CD1c-positive myeloid dendritic cell (primary cell): Measurements from ENCODE around the gene MAP1B.
"Not testable (repeated sequence)": the region's sequence is repeated elsewhere in the genome, so short reads cannot be mapped to it uniquely, and the experiment has no call there.

ENCODE experiments used
- DNase-seq: peaks from one replicate; pipeline ENCODE4 v3.0.0-alpha.2; 2016; ENCODE audit errors: extremely low spot score

The MAP1B gene

DNA sequence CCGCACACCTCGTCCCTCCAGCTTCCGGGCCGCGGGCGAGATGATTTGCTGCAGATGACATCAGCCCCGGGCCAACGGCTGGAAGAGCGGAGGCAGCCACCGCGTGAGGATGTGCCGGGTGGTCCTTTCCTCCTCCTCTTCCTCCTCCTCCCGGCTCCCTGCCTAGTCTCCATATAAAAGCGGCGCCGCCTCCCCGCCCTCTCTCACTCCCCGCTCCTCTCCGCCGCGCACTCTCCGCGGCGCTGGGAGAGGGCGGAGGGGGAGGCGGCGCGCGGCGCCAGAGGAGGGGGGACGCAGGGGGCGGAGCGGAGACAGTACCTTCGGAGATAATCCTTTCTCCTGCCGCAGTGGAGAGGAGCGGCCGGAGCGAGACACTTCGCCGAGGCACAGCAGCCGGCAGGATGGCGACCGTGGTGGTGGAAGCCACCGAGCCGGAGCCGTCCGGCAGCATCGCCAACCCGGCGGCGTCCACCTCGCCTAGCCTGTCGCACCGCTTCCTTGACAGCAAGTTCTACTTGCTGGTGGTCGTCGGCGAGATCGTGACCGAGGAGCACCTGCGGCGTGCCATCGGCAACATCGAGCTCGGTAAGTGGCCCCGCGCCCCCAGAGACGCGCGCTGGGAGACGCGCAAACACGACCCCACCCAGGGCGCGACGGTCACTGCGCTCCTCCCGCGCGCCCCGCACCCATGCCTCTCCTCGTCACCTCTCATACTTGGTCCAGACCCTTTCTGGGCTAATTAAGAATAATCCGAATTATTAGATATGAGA lies at the start of gene MAP1B:
MAP1B (plus strand) TSS at position 345 of the 770 bp plus-strand sequence; CDS start at position 402, 57 bp downstream.
- DNase-seq: no peak

DNA sequence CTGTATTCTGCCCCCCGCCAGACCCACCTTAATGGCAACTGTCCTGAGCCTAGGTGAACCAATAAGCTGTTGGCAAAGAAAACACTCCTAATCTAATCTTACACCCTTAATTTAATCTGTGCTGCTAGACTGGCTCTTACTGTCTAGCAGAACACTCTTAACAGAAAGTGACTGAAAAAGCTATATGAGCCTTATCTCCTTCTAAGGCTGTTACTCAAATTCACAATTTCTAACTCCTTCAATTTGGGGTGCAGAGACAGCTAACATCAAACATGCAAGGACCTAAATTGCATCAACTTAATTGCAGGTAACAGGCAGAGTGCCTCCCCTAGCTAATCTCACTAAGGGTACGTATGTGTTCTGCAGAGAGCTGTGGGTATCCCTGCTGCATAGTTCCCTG lies 49.5 kb upstream of the MAP1B start:
- DNase-seq: no peak

GRCh38 chr5:72063219-72063819 lies 44.0 kb upstream of the MAP1B start:
- DNase-seq: no peak

- no peak for DNase-seq
Measured at GRCh38 chr5:72064801-72065570, 42.3 kb upstream of the MAP1B start.

DNA sequence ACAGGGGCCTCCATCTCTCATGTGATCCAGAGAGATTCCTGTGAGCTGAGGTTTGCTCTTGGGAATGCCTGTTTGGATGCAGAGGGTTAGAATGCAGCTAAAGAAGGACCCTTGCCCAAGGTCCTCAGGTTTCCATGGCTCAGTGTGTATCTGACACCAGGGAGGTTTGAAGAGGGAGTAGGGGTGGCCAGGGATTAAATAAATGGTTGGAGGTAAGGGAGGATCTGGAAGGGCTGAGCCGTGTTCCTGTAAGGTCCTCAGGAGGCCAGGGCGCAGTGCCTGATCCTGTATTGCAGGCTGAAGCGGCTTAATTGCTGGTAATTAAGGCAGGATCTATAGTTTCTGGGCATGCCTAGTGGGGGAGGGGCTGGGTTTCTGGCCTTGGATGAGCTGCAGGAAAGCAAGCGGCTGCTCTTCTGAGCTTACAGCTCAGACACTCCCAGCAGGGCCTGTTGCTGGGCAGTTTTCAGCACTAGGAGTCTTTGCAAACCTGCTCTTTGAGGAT lies 41.5 kb upstream of the MAP1B start:
- DNase-seq: no peak

DNA sequence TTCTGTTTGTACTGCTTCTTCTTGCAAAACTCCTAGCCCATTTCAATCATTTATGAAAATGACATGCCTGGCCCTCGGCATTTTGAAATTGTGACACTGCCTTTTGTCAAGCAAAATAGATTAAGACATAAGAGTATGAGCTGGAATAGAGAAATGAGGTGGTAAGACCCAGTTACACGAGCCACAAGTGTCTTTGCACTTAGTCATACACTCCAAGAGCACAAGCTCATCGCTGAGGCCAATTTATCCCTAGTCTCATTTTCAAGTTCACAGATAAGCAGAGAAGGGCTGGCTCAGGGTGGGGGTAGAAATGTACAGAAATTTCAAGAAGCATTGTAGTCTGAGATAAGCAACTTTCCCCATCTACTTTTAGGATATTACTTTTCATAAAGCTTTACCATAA lies 40.6 kb upstream of the MAP1B start:
- DNase-seq: no peak

DNA sequence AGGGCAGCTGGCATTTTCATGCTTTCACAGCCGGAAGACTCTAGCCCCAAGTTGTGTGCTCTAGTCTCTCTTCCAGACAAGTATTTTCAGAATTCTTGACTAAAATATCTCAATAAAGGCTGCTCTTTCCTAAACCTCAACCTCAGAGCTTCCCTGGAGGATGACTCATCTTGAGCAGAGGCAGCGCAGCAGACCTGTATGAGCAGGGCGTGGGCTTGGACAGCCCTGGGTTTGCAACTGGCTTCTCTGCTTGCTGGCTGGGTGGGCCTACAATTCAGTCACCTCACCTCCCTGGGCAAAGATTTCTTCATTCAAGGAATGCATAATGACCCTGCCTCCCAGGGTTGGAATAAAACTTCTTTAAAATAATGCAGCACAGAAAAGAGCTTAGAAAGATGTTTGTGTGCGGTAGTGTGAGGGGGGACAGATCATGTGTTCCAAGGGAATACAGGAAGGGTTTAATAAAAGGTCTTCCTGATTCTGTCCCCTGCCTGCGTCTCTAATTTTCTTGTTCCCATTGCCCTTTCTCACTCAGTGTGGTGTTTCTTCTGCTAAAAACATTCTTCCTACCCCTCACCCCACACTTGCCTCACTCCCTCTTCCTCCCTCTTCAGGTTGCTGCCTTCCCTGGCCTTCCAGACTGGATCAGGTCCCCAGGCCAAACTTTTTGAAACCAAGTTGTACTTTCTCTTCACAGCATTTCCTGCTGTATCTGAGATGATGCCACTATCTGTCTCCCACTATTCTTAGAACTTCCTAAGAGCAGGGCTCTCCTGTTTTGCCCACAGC lies 39.4 kb upstream of the MAP1B start:
- no peak for DNase-seq

GRCh38 chr5:72070529-72070928 lies 36.7 kb upstream of the MAP1B start:
- no peak for DNase-seq

DNA sequence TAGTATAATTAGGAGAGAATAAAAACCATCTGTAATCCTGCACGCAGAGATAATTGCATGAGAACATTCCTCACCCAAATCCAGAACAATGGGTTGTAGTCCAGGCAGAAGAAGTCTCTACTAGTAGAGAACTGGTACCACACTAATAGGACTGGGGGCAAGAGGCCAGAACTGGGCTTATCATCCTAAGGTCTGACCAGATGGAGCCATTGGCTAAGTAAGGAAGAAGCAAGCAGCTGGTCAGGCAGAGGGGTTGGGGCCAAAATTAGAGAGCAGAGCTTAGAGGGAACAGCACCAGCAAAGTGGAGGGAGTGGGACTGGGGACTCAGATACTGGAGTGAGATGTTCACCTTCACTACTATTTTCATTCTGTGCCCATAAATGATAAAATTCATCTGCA lies 35.4 kb upstream of the MAP1B start:
- DNase-seq: no peak

GRCh38 chr5:72074251-72074650 lies 33.0 kb upstream of the MAP1B start:
- DNase-seq: no peak

DNA sequence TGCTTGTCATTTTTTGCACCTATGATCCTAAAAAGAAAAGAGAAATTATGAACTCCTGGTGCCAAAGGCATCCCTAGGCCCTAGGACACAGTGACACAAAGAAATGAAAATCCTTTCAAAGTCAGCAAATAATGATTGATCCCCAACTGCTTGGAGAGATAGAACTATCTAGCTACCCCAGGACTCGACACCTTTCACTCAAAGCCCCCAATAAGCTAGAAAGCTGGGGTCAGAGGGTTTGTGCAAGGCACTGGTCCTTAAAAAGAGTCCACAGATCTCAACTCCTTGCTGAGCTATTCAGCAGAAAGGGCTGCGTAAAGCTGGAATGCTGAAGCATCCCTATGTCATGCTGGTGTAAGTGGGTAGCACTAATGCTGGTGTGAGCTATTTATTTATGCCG lies 31.8 kb upstream of the MAP1B start:
- no peak for DNase-seq

DNA sequence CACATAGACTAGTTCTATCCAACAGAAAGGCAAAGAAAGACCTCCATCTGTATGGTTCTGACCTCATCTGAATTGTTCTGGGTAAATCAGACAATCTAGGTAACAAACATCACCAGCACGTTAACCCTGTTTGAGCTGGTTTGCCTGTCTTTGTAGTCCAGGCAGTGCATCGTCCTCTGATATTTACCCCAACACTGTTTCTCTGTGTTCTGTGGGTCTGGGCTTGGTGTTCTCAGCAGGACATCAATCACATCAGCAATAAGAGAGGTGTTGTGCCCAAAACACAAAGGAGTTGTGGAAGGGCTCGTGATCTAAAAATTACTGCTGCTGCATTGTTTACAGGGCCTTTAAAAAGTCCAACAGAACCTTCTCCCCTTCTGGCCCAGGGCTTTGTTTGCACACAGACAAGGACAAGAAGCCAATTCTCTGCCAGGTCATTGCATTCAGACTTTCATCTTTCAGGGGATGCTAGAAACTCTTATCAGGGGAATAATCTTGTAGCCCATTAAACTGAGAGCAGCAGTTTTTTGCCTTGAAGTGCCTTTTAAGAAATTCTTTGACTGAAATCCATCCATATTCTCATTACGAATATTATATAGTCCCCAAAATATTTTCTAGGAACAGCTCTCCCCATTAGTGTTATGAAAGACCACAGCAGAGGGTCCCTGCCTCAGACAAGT lies 30.5 kb upstream of the MAP1B start:
- no peak for DNase-seq

DNA sequence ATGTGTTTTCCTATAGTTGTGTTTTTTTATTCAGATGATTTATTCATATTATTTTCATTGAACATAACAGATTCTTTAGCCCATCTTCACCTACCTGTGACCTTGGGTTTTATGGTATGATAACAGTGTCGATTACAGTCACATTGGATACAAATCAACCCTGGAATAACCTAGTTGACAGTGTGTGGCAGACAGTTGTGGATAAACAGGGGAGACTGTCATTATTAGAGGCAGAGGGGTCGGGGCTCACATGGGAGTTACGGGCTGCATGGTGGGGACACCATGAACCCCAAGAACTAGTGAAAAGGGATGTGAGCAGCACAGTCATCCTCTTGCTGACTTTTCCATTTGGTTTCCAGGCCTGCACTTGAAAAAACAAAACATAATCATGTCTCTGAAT lies 29.9 kb upstream of the MAP1B start:
- no peak for DNase-seq

- DNase-seq: no peak
Measured at GRCh38 chr5:72079288-72079687, 28.0 kb upstream of the MAP1B start.

DNA sequence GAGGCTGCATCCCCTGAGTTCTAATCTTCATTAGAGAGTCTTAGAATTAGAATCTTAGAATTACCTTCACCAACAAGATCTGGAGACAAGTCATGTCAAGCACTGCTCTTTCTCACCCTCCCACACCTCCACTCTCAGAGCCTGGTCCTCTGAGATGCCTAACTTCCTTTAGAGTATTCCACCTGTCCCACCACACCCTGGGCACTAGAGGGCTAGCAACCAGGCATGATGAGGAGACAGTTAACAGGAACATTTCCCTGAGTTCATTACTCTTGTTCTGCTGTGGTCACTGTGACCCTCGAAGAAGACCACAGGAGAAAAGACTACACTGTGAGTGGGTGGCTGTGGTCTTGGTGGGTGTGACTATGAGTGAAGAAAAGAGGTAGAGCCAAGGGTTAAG lies 25.2 kb upstream of the MAP1B start:
- no peak for DNase-seq

- no peak for DNase-seq
Measured at GRCh38 chr5:72084876-72085275, 22.4 kb upstream of the MAP1B start.

DNA sequence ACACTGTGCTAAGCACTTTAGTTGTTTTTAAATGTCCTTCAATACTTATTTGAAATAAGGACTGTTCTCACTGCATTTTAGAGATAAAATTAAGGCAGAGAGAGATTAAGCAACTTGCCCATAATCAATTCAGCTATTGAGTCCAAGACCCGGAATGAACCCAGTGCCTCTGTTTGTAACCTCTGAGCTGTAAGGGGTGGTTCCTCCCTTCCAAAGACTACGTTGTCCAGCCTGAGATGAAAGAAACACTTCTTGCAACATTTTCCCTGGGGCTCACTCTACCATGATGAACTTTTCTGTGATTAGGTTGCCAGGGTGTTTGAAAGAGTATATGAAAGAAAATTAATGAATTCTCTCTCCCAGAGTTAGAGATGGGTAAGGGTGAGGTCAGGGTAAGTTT lies 22.0 kb upstream of the MAP1B start:
- no peak for DNase-seq

DNA sequence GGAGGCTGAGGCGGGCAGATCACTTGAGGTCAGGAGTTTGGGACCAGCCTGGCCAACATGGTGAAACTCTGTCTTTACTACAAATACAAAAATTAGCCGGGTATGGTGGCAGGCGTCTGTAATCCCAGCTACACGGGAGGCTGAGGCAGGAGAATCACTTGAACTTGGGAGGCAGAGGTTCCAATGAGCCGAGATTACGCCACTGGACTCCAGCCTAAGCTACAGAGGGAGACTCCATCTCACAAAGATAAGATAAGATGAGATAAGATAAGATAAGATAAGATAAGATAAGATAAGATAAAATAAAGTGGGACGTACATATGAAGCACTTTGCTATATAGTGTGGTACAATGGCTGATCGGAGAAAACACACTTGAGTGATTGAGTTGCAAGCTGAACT lies 17.6 kb upstream of the MAP1B start:
- not testable (repeated sequence) for DNase-seq

- no peak for DNase-seq
Measured at GRCh38 chr5:72092074-72092473, 15.2 kb upstream of the MAP1B start.

GRCh38 chr5:72093217-72093616 lies 14.1 kb upstream of the MAP1B start:
- no peak for DNase-seq

- DNase-seq: no peak
Measured at GRCh38 chr5:72093824-72094223, 13.5 kb upstream of the MAP1B start.
